ENCODE data around the gene SRRM5. TPM values are rescaled to one million over a fixed set of nuclear protein-coding genes. Genes with fewer than 3 reads are reported as not detected.

SRRM5 gene
- total RNA-seq, 4 donors from 2014 or later = 0.13 to 0.42 (median 0.25) TPM

DNA sequence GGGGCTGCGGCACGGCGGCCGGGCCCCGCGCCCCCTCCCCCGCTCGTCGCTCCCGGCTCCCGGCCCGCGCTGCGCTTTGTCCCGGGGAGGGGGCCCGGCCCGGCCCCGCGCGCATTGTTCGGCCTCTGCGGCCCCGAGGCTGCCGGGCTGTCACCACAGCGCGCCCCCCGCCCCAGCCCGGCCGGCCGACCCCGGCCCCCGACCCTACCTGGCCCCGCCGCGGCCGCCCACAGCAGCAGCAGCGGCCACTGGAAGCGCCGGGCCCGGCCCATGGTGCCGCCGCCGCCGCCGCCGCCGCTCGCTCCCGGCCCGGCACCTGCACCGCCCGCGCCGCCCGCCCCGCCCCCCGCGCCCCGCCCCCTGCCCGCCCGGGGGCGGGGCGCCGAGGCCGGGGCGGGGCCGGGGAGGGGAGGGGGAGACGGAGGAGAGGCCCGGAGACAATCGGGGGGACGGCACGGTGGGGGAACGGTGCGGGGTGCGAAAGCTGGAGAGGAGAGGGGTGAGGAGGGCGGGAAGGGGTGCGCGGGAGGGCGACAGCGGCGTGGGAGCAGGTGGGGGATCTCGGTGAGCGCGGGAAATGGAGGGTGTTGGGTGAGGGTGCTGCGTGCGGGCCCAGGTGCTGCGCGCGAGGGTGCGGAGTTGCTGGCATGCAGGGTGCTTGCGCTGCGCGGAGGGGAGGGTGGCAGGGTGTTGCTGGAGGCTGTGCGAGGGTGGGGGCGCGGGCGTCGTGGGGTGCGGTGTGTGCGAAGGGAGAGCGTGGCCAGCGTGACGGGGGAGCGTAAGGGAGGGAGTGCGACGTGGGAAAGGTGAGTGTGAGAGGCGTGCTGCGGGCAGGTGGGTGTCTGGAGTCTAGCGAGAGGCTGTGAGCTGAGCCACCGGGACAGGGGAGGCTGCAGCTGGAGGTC, 27.9 kb downstream of the SRRM5 start, which contains the start of gene CADM4:
Gene CADM4 (minus strand): TSS at position 332 of the 905 bp plus-strand sequence. CDS start 60 bp downstream, at position 272.
- Histone ChIP-seq H3K36me3 (no peaks in the 10 kb centered on the region), H3K4me1 (peaks cover 13 to 48% (median 37%) of the 10 kb centered on the region in 4 donors), H3K4me3 (peak within 1 kb of the TSS; percentile 62 to 81 (median 72)), H3K27ac (replicated peaks in 1 of 4) (peak within 1 kb of the TSS; percentile 62 to 81 (median 76)), H3K9me3 (no peaks in the 10 kb centered on the region), H3K27me3 (no peaks in the 10 kb centered on the region)
- WGBS = under 1% methylated on average over 36 of the region's 110 CpGs
- intact Hi-C loops (cut with DNase I) = no loop called here
- TF ChIP-seq POLR2A (IDR thresholded peaks at IDR 0.05; ENCODE audit: low read depth) (no peak), EP300 (IDR thresholded peaks at IDR 0.05) (no peak), POLR2AphosphoS5 (IDR thresholded peaks at IDR 0.05) (no peak)
- TF ChIP-seq, protein P1, sequence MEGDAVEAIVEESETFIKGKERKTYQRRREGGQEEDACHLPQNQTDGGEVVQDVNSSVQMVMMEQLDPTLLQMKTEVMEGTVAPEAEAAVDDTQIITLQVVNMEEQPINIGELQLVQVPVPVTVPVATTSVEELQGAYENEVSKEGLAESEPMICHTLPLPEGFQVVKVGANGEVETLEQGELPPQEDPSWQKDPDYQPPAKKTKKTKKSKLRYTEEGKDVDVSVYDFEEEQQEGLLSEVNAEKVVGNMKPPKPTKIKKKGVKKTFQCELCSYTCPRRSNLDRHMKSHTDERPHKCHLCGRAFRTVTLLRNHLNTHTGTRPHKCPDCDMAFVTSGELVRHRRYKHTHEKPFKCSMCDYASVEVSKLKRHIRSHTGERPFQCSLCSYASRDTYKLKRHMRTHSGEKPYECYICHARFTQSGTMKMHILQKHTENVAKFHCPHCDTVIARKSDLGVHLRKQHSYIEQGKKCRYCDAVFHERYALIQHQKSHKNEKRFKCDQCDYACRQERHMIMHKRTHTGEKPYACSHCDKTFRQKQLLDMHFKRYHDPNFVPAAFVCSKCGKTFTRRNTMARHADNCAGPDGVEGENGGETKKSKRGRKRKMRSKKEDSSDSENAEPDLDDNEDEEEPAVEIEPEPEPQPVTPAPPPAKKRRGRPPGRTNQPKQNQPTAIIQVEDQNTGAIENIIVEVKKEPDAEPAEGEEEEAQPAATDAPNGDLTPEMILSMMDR (IDR thresholded peaks at IDR 0.05) = no peak
- no peak for DNase-seq (ENCODE audit: extremely low spot score)

DNA sequence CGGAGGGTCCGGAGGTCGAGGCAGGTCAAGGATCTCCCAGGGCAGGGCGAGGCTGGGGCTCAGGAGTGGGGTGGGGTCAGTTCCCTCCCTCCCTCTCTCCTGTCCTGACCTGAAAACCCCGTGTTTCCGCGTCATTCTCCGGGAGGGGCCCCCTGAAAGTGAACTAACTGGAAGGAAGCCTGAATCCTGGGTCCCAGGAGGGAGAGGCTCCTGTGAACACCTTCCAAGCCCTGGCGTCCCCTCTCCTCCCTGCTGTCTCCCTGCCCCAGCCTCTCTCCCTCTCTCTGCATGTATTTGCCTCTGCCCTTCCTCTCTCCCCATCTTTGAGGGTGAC, 28.5 kb downstream of the SRRM5 start:
- WGBS = 12% methylated on average over 6 of the region's 9 CpGs
- intact Hi-C loops (cut with DNase I) = no loop called here
- Histone ChIP-seq H3K9me3 (no peaks in the 10 kb centered on the region), H3K27me3 (no peaks in the 10 kb centered on the region), H3K4me3 (peak overlapping the region; percentile 62 to 81 (median 72)), H3K36me3 (no peaks in the 10 kb centered on the region), H3K4me1 (peaks cover 13 to 42% (median 31%) of the 10 kb centered on the region in 4 donors), H3K27ac (replicated peaks in 1 of 4) (peak overlapping the region; percentile 37 to 76 (median 64))
- TF ChIP-seq POLR2A (IDR thresholded peaks at IDR 0.05; ENCODE audit: low read depth) = no peak
- no peak for TF ChIP-seq EP300 (IDR thresholded peaks at IDR 0.05)
- TF ChIP-seq POLR2AphosphoS5 (IDR thresholded peaks at IDR 0.05) = no peak
- TF ChIP-seq, protein P1 (IDR thresholded peaks at IDR 0.05) = no peak
- no peak for DNase-seq (ENCODE audit: extremely low spot score)

DNA sequence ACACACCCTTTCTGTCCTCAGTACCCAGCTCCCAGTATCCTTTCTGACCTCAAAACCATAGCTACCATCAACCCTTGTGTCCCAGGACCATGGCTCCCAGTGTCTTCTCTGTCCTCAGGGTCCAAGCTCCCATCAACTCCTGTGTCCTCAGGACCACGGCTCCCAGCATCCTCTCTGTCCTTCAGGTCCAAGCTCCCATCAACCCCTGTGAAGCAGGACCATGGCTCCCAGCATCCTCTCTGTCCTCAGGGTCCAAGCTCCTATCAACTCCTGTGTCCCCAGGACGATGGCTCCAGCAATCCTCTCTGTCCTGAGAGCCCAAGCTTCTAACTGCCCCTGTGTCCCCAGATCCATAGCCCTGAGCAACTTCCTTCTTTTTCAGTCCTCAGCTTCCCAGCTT, 29.4 kb downstream of the SRRM5 start:
- intact Hi-C loops (cut with DNase I) = no loop called here
- no peaks in the 10 kb centered on the region for H3K27me3 ChIP-seq
- TF ChIP-seq, protein P1 (IDR thresholded peaks at IDR 0.05) = no peak
- TF ChIP-seq POLR2AphosphoS5 (IDR thresholded peaks at IDR 0.05) (no peak), EP300 (IDR thresholded peaks at IDR 0.05) (no peak), POLR2A (IDR thresholded peaks at IDR 0.05; ENCODE audit: low read depth) (no peak)
- no peak for DNase-seq (ENCODE audit: extremely low spot score)
- H3K36me3 ChIP-seq = peaks cover 0 to 5% (median 2%) of the 10 kb centered on the region in 4 donors
- H3K27ac ChIP-seq (replicated peaks in 1 of 4) = no peak overlapping the region
- H3K9me3 ChIP-seq = no peaks in the 10 kb centered on the region
- whole genome bisulfite sequencing = 86% methylated on average over 2 of the region's 2 CpGs
- no peak overlapping the region for H3K4me3 ChIP-seq
- H3K4me1 ChIP-seq = peaks cover 13 to 32% (median 21%) of the 10 kb centered on the region in 4 donors

DNA sequence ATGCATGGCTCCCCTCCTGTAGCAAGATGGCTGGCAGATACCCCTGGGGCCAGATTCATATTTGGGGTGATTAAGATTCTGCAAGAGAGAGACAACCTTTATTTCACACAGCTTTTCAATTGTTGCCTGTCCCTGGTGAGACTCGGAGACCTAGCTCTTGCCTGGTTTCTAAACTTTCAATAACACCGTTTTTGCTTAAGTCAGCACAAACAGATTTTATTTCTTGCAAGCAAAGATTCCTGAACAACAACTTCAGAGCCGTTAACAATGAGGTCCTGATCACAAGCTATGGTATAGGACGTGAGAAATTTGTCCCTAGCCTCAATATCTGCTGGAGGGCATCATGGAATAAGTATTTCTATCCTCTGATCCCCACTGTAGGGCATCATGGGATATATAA, 30.6 kb downstream of the SRRM5 start:
- no peak overlapping the region for H3K4me3 ChIP-seq
- no peak for DNase-seq (ENCODE audit: extremely low spot score)

More for the DNA sequence above, 30.6 kb downstream of the SRRM5 start:
- Histone ChIP-seq H3K27me3 (no peaks in the 10 kb centered on the region), H3K36me3 (peaks cover 0 to 17% (median 5%) of the 10 kb centered on the region in 4 donors), H3K4me1 (peaks cover 13 to 29% (median 21%) of the 10 kb centered on the region in 4 donors), H3K9me3 (no peaks in the 10 kb centered on the region), H3K27ac (replicated peaks in 1 of 4) (no peak overlapping the region)
- TF ChIP-seq POLR2AphosphoS5 (IDR thresholded peaks at IDR 0.05) (no peak), POLR2A (IDR thresholded peaks at IDR 0.05; ENCODE audit: low read depth) (no peak), EP300 (IDR thresholded peaks at IDR 0.05) (no peak)
- TF ChIP-seq, protein P1 (IDR thresholded peaks at IDR 0.05) = no peak
- 86% methylated on average over 4 of the region's 4 CpGs for WGBS
- intact Hi-C loops (cut with DNase I) = no loop called here

Data from esophagus muscularis mucosa (tissue), 4 donors.